ENCODE data around the gene GLCCI1. TPM values are rescaled to one million over a fixed set of nuclear protein-coding genes. Genes with fewer than 3 reads are reported as not detected.

Gene GLCCI1
- total RNA-seq, 1 experiment from 2014 or later: 8.5 TPM

DNA sequence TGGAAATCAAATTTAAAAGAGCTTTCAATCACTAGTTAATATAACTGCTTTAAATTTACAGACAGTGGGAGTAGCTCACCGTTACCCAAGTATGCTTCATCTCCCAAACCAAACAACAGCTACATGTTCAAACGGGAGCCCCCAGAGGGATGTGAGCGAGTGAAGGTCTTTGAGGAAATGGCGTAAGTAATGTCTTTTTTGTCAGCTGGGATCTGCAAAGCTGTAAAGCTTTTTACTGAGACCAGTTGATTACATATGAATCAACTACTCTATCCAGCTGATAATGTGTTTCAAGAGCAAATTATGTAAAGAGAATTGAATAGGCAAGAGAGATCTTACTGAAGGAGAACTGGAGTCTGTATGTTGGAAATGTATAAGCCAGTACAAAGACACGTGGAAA lies 116.2 kb downstream of the GLCCI1 start:
- BruUV-seq (replicated peaks): no TSS peak
- no peaks in the 10 kb centered on the region for H3K27me3 ChIP-seq (ENCODE audit: low read length)
- ChIA-PET POLR2A (ENCODE audit: unreplicated experiment) (no interaction called here), CTCF (no interaction called here)
- no peaks in the 10 kb centered on the region for H4K20me1 ChIP-seq (ENCODE audit: low read length)
- no peak for DNase-seq
- no peaks in the 10 kb centered on the region for H3K9me3 ChIP-seq (ENCODE audit: low read length)
- no peak overlapping the region for H3K9ac ChIP-seq (ENCODE audit: low read length)
- H2AFZ ChIP-seq (ENCODE audit: low read length): no peak overlapping the region
- no peaks in the 10 kb centered on the region for H3K79me2 ChIP-seq (ENCODE audit: low read length)
- H3K9me2 ChIP-seq (replicated peaks; ENCODE audit: low read length): no peaks in the 10 kb centered on the region
- H3F3A ChIP-seq (ENCODE audit: low read length, unreplicated experiment): no peaks in the 10 kb centered on the region
- no peaks in the 10 kb centered on the region for H3K4me1 ChIP-seq (ENCODE audit: insufficient read depth, low read length)
- intact Hi-C loops (cut with micrococcal nuclease): no loop called here
- no peak overlapping the region for H3K27ac ChIP-seq (ENCODE audit: low read length)
- H3K36me3 ChIP-seq (ENCODE audit: low read depth, low read length): no peaks in the 10 kb centered on the region
- H3K4me3 ChIP-seq (ENCODE audit: low read length): no peak overlapping the region
- ATAC-seq: no peak
- TF ChIP-seq EZH2phosphoT487 (IDR thresholded peaks at IDR 0.05; ENCODE audit: borderline replicate concordance, low read length) (no peak), EZH2 (IDR thresholded peaks at IDR 0.05; ENCODE audit: low read length, unreplicated experiment) (no peak)
- TF ChIP-seq, protein P1, sequence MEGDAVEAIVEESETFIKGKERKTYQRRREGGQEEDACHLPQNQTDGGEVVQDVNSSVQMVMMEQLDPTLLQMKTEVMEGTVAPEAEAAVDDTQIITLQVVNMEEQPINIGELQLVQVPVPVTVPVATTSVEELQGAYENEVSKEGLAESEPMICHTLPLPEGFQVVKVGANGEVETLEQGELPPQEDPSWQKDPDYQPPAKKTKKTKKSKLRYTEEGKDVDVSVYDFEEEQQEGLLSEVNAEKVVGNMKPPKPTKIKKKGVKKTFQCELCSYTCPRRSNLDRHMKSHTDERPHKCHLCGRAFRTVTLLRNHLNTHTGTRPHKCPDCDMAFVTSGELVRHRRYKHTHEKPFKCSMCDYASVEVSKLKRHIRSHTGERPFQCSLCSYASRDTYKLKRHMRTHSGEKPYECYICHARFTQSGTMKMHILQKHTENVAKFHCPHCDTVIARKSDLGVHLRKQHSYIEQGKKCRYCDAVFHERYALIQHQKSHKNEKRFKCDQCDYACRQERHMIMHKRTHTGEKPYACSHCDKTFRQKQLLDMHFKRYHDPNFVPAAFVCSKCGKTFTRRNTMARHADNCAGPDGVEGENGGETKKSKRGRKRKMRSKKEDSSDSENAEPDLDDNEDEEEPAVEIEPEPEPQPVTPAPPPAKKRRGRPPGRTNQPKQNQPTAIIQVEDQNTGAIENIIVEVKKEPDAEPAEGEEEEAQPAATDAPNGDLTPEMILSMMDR (conservative IDR thresholded peaks at IDR 0.05; ENCODE audit: low read depth, low read length): no peak
- no peak overlapping the region for H3K4me2 ChIP-seq (ENCODE audit: low read length)

DNA sequence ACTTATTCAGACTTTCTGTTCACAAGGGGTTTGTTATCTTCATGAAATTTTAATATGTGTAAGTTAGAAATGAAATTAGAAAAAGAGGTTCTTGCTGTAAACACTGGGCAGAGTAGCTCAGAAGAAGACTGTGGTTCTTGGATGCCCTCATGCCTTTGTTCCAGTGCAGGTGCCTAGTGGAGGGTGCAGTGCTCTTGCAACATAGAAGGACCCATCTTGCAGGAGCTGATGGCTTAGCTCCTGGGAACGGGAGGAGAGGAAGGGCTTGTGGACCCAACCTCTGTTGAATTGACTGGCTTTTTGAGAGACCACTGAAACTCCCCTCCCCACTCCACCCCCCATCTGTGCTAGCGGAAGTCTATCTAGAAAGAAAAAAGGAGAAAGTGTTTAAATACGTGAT lies 116.8 kb downstream of the GLCCI1 start:
- no peak overlapping the region for H3K9ac ChIP-seq (ENCODE audit: low read length)
- H4K20me1 ChIP-seq (ENCODE audit: low read length): no peaks in the 10 kb centered on the region
- DNase-seq: no peak
- H3K9me2 ChIP-seq (replicated peaks; ENCODE audit: low read length): no peaks in the 10 kb centered on the region
- ATAC-seq: no peak
- ChIA-PET CTCF (no interaction called here), POLR2A (ENCODE audit: unreplicated experiment) (no interaction called here)
- intact Hi-C loops (cut with micrococcal nuclease): no loop called here
- no peaks in the 10 kb centered on the region for H3K27me3 ChIP-seq (ENCODE audit: low read length)
- no peak overlapping the region for H3K4me3 ChIP-seq (ENCODE audit: low read length)
- no peaks in the 10 kb centered on the region for H3K79me2 ChIP-seq (ENCODE audit: low read length)
- no peak for TF ChIP-seq EZH2phosphoT487 (IDR thresholded peaks at IDR 0.05; ENCODE audit: borderline replicate concordance, low read length)
- no peak for TF ChIP-seq EZH2 (IDR thresholded peaks at IDR 0.05; ENCODE audit: low read length, unreplicated experiment)
- TF ChIP-seq, protein P1 (conservative IDR thresholded peaks at IDR 0.05; ENCODE audit: low read depth, low read length): no peak
- no peaks in the 10 kb centered on the region for H3K4me1 ChIP-seq (ENCODE audit: insufficient read depth, low read length)
- BruUV-seq (replicated peaks): no TSS peak
- no peak overlapping the region for H2AFZ ChIP-seq (ENCODE audit: low read length)
- H3F3A ChIP-seq (ENCODE audit: low read length, unreplicated experiment): no peaks in the 10 kb centered on the region
- no peaks in the 10 kb centered on the region for H3K36me3 ChIP-seq (ENCODE audit: low read depth, low read length)
- H3K4me2 ChIP-seq (ENCODE audit: low read length): no peak overlapping the region
- H3K9me3 ChIP-seq (ENCODE audit: low read length): no peaks in the 10 kb centered on the region
- H3K27ac ChIP-seq (ENCODE audit: low read length): no peak overlapping the region

DNA sequence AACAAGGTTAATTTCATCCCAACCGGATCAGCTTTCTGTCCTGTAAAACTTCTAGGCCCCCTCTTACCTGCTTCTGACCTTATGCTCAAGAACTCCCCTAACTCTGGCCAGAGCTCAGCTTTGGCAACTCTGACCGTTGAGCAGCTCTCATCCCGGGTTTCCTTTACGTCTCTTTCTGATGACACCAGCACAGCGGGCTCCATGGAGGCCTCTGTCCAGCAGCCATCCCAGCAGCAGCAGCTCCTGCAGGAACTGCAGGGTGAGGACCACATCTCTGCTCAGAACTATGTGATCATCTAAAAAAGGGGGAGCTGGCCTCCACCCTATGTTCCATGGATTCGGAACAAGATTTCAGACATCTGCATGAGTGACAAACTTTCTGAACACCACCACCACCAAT lies 117.6 kb downstream of the GLCCI1 start:
- ATAC-seq: no peak
- no peak overlapping the region for H3K9ac ChIP-seq (ENCODE audit: low read length)
- ChIA-PET POLR2A (ENCODE audit: unreplicated experiment) (no interaction called here), CTCF (no interaction called here)
- H3F3A ChIP-seq (ENCODE audit: low read length, unreplicated experiment): no peaks in the 10 kb centered on the region
- intact Hi-C loops (cut with micrococcal nuclease): no loop called here
- no peak overlapping the region for H3K4me3 ChIP-seq (ENCODE audit: low read length)
- DNase-seq: no peak
- no peaks in the 10 kb centered on the region for H3K27me3 ChIP-seq (ENCODE audit: low read length)
- H3K9me3 ChIP-seq (ENCODE audit: low read length): no peaks in the 10 kb centered on the region
- BruUV-seq (replicated peaks): no TSS peak
- H3K79me2 ChIP-seq (ENCODE audit: low read length): no peaks in the 10 kb centered on the region
- no peak overlapping the region for H3K4me2 ChIP-seq (ENCODE audit: low read length)
- no peaks in the 10 kb centered on the region for H3K36me3 ChIP-seq (ENCODE audit: low read depth, low read length)
- TF ChIP-seq, protein P1 (conservative IDR thresholded peaks at IDR 0.05; ENCODE audit: low read depth, low read length): no peak
- TF ChIP-seq EZH2phosphoT487 (IDR thresholded peaks at IDR 0.05; ENCODE audit: borderline replicate concordance, low read length) (no peak), EZH2 (IDR thresholded peaks at IDR 0.05; ENCODE audit: low read length, unreplicated experiment) (no peak)
- no peaks in the 10 kb centered on the region for H4K20me1 ChIP-seq (ENCODE audit: low read length)
- no peak overlapping the region for H3K27ac ChIP-seq (ENCODE audit: low read length)
- H3K4me1 ChIP-seq (ENCODE audit: insufficient read depth, low read length): no peaks in the 10 kb centered on the region
- H3K9me2 ChIP-seq (replicated peaks; ENCODE audit: low read length): no peaks in the 10 kb centered on the region
- H2AFZ ChIP-seq (ENCODE audit: low read length): no peak overlapping the region

Data from PC-3 (cell line).